IMR-90 (cell line): ENCODE data around the gene TRIP4. TPM values are rescaled to one million over a fixed set of nuclear protein-coding genes. Genes with fewer than 3 reads are reported as not detected.

Source experiments
- ATAC-seq: fragments of 200-7000 bp; cut with Tn5 transposase; 2 replicates; pipeline ENCODE4 v1.9.1; 2020; ENCODE audit warnings: low read depth, mild to moderate bottlenecking, moderate library complexity
- BruUV-seq: library from RNA; stranded (reverse); fragments of 400-500 nt; replicated peaks from 2 replicates; lab custom pipeline; 2021; lab: Mats Ljungman, UMichigan
- CTCF ChIA-PET: fragments of 300-600 bp; formaldehyde crosslinking; extraction: SDS; loops from one replicate; lab custom pipeline; 2021; ENCODE audit warnings: antibody characterized with exemption; lab: Yijun Ruan, JAX
- POLR2A ChIA-PET: fragments of 300-600 bp; sonication (Branson Sonifier 250); formaldehyde crosslinking; loops from one replicate; lab custom pipeline; 2022; ENCODE audit warnings: antibody characterized with exemption; ENCODE audit not compliant: unreplicated experiment; lab: Charles Lee
- DNase-seq: peaks from one replicate; pipeline ENCODE4 v3.0.0; 2013
- H2AFZ ChIP-seq: replicated peaks from 2 replicates; pipeline ENCODE3; 2013; ENCODE audit warnings: low read length, mild to moderate bottlenecking; ENCODE audit not compliant: poor library complexity
- H2AK5ac ChIP-seq: 2 replicates; pipeline ENCODE4 v1.6.1; 2013; ENCODE audit warnings: low read depth, low read length, inconsistent platforms
- H2AK9ac ChIP-seq: replicated peaks from 2 replicates; pipeline ENCODE3; 2013; ENCODE audit warnings: mild to moderate bottlenecking, low read depth, low read length, moderate library complexity; ENCODE audit not compliant: poor library complexity
- H2BK120ac ChIP-seq: 2 replicates; pipeline ENCODE4 v1.6.1; 2013; ENCODE audit warnings: low read depth, low read length, inconsistent platforms
- H2BK15ac ChIP-seq: 3 replicates; pipeline ENCODE4 v1.6.1; 2013; ENCODE audit warnings: low read depth, low read length, inconsistent platforms
- H2BK20ac ChIP-seq: 2 replicates; pipeline ENCODE4 v1.6.1; 2013; ENCODE audit warnings: low read depth, mild to moderate bottlenecking, inconsistent platforms, low read length, moderate library complexity
- H2BK5ac ChIP-seq: 2 replicates; pipeline ENCODE4 v1.6.1; 2013; ENCODE audit warnings: mild to moderate bottlenecking, low read depth, low read length, inconsistent platforms; ENCODE audit not compliant: poor library complexity, severe bottlenecking
- H3K14ac ChIP-seq: replicated peaks from 2 replicates; pipeline ENCODE4 v1.6.1; 2013; ENCODE audit warnings: low read depth, low read length, inconsistent platforms
- H3K18ac ChIP-seq: 2 replicates; pipeline ENCODE4 v1.6.1; 2013; ENCODE audit warnings: low read depth, low read length, control low read depth
- H3K23ac ChIP-seq: 2 replicates; pipeline ENCODE4 v1.6.1; 2013; ENCODE audit warnings: low read depth, low read length, inconsistent platforms
- H3K27ac ChIP-seq: 2 replicates; pipeline ENCODE4 v1.5.1; 2013; ENCODE audit warnings: mild to moderate bottlenecking, control low read depth, low read length; ENCODE audit not compliant: insufficient read depth
- H3K27me3 ChIP-seq: 2 replicates; pipeline ENCODE4 v1.6.1; 2013; ENCODE audit warnings: low read length; ENCODE audit not compliant: control insufficient read depth, insufficient read depth
- H3K36me3 ChIP-seq: 2 replicates; pipeline ENCODE4 v1.6.1; 2013; ENCODE audit warnings: low read length, mixed read lengths; ENCODE audit not compliant: control insufficient read depth, insufficient read depth
- H3K4ac ChIP-seq: 2 replicates; pipeline ENCODE4 v1.6.1; 2013; ENCODE audit warnings: low read depth, low read length, inconsistent platforms
- H3K4me1 ChIP-seq: 2 replicates; pipeline ENCODE4 v1.6.1; 2013; ENCODE audit warnings: low read length, mixed read lengths; ENCODE audit not compliant: control insufficient read depth, insufficient read depth
- H3K4me2 ChIP-seq: 2 replicates; pipeline ENCODE4 v1.6.1; 2013; ENCODE audit warnings: low read depth, mild to moderate bottlenecking, control low read depth, low read length, moderate library complexity
- H3K4me3 ChIP-seq: 2 replicates; pipeline ENCODE4 v1.5.1; 2013; ENCODE audit warnings: low read depth, mild to moderate bottlenecking, control low read depth, low read length, moderate library complexity; ENCODE audit not compliant: insufficient read depth
- H3K56ac ChIP-seq: 2 replicates; pipeline ENCODE4 v1.6.1; 2013; ENCODE audit warnings: low read length, inconsistent platforms; ENCODE audit not compliant: insufficient read depth; ENCODE audit errors: extremely low read depth
- H3K79me1 ChIP-seq, 2 experiments: 2 replicates each; pipeline ENCODE4 v1.6.1; 2013; ENCODE audit warnings: low read length in 2 of 2, inconsistent platforms in 1 of 2, low read depth in 1 of 2
- H3K9ac ChIP-seq: 2 replicates; pipeline ENCODE4 v1.6.1; 2013; ENCODE audit warnings: low read depth, low read length, control low read depth
- H3K9me1 ChIP-seq: 2 replicates; pipeline ENCODE4 v1.6.1; 2013; ENCODE audit warnings: low read length, inconsistent platforms; ENCODE audit not compliant: insufficient read depth
- H3K9me3 ChIP-seq: 2 replicates; pipeline ENCODE4 v1.6.1; 2013; ENCODE audit warnings: low read length; ENCODE audit not compliant: control insufficient read depth, insufficient read depth
- H4K20me1 ChIP-seq: 2 replicates; pipeline ENCODE4 v1.6.1; 2013; ENCODE audit warnings: low read length, inconsistent platforms; ENCODE audit not compliant: insufficient read depth
- H4K5ac ChIP-seq: 2 replicates; pipeline ENCODE4 v1.6.1; 2013; ENCODE audit warnings: mild to moderate bottlenecking, low read depth, low read length, control low read depth
- H4K8ac ChIP-seq, 2 experiments: 2 replicates each; pipeline ENCODE4 v1.6.1; 2013; ENCODE audit warnings: low read depth in 2 of 2, low read length in 2 of 2, control low read depth in 1 of 2, inconsistent platforms in 1 of 2
- H4K91ac ChIP-seq: 2 replicates; pipeline ENCODE4 v1.6.1; 2013; ENCODE audit warnings: low read depth, low read length, inconsistent platforms; ENCODE audit not compliant: insufficient read depth
- CHD1 ChIP-seq: IDR thresholded peaks from 2 replicates; pipeline ENCODE4 v1.6.1; 2012; ENCODE audit warnings: low read depth, low read length, improper control_type of control experiment
- MXI1 ChIP-seq: IDR thresholded peaks from 2 replicates; pipeline ENCODE4 v1.6.1; 2012; ENCODE audit warnings: low read depth, mild to moderate bottlenecking, low read length, moderate library complexity, borderline replicate concordance
- RFX5 ChIP-seq: IDR thresholded peaks from 2 replicates; pipeline ENCODE4 v1.8.0; 2012; ENCODE audit warnings: low read depth, mild to moderate bottlenecking, low read length, moderate library complexity
- SMC3 ChIP-seq: fragments of 150-350 bp; IDR thresholded peaks from 2 replicates; pipeline ENCODE4 v1.6.1; 2016; ENCODE audit warnings: low read depth, mild to moderate bottlenecking, antibody characterized with exemption, low read length, moderate library complexity
- WGBS, 2 experiments: methylation state at CpG; one replicate each; pipeline versions ENCODE4 v1.1.5 to v1.1.7; 2013; ENCODE audit warnings: missing lambda C conversion rate in 2 of 2; ENCODE audit not compliant: insufficient read length in 1 of 2; ENCODE audit errors: extremely low coverage in 2 of 2; 5-methylcytosine and 5-hydroxymethylcytosine counted together
- dilution Hi-C: fragments of 300-500 bp; cut with HindIII; formaldehyde crosslinking; loops from one replicate; pipeline ENCODE4 v1.14.3; 2018; ENCODE audit warnings: low sequenced_read_pairs; ENCODE audit not compliant: unreplicated experiment
- in situ Hi-C: fragments of 300-500 bp; cut with MboI; formaldehyde crosslinking; loops from 3 replicates; pipeline ENCODE4 v1.14.3; 2019; ENCODE audit warnings: low sequenced_read_pairs, inconsistent platforms, mixed read lengths
- intact Hi-C: fragments of 100-400 bp; cut with micrococcal nuclease; formaldehyde crosslinking; loops from 2 replicates; pipeline ENCODE4 v1.10.0; 2022
- polyA plus RNA-seq, 3 experiments: library from polyadenylated mRNA; depleted of rRNA; stranded (reverse); fragments of >200 nt; gene quantifications; 2 replicates each; pipeline ENCODE4 v1.2.3, GENCODE V29; 2012; ENCODE audit warnings: low replicate concordance in 1 of 3
- total RNA-seq: library from RNA; depleted of rRNA; stranded (reverse); fragments of >200 nt; gene quantifications from 2 replicates; pipeline ENCODE4 v1.2.3, GENCODE V29; 2012
- TF ChIP-seq, protein P1 (sequence below): fragments of 150-350 bp; IDR thresholded peaks from 2 replicates; pipeline ENCODE4 v1.6.1; 2016; ENCODE audit warnings: low read depth, mild to moderate bottlenecking, low read length, moderate library complexity, borderline replicate concordance
- TF ChIP-seq, protein P2 (sequence below): fragments of 150-350 bp; IDR thresholded peaks from 2 replicates; pipeline ENCODE4 v1.6.1; 2017; ENCODE audit warnings: mild to moderate bottlenecking, antibody characterized with exemption, low read length, low read depth

TRIP4 gene
- total and polyA plus RNA-seq, 2 of the 4 experiments (the other 2 are of a cell fraction): 13.1 to 19.4 TPM

DNA sequence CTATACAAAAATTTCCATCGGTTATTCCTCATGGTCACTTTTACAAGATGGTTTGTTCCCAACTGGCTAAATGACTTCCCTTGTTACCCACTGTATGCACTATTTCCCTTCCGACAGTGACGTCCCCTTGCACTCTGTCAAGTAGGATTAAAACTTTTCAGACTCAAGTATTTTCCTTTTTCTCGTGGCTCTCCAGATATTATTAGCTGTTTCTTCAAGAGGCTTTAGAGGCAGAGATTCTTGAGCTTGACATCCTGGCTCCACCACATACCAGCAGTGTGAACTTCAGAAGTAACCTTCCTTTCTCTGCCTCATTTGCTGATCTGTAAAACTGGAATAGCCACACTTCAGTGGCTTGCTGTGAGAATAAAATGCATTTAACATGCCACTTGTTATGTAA is 45.7 kb upstream of the TRIP4 start:
- CTCF ChIA-PET: no interaction called here
- Histone ChIP-seq H4K91ac (no peak overlapping the region), H3K27me3 (no peaks in the 10 kb centered on the region), H3K9me3 (no peaks in the 10 kb centered on the region), H3K4me1 (peaks cover 10% of the 10 kb centered on the region), H3K9me1 (0 out of 2 replicates have a peak, but pooled peaks cover 2% of the 10 kb centered on the region), H2AFZ (no peak overlapping the region), H3K18ac (no peak overlapping the region), H4K8ac (no peak overlapping the region), H3K4me2 (no peak overlapping the region), H3K27ac (no peak overlapping the region), H3K14ac (no peak overlapping the region), H2BK20ac (no peak overlapping the region), H3K4ac (no peak overlapping the region), H3K36me3 (no peaks in the 10 kb centered on the region; the same call in 1 of the 2 replicates), H2AK9ac (no peak overlapping the region), H4K5ac (no peak overlapping the region), H3K23ac (no peak overlapping the region), H3K79me1 (peaks cover 34 to 63% of the 10 kb centered on the region in 2 experiments), H2BK120ac (no peak overlapping the region), H2BK5ac (no peak overlapping the region), H3K56ac (no peak overlapping the region), H2AK5ac (no peak overlapping the region), H3K9ac (no peak overlapping the region), H4K20me1 (peaks cover 14% of the 10 kb centered on the region; the same call in 1 of the 2 replicates), H2BK15ac (no peak overlapping the region), H3K4me3 (no peak overlapping the region)
- ATAC-seq (no peak), DNase-seq (no peak)
- POLR2A ChIA-PET: no interaction called here
- dilution Hi-C loops (no loop called here), in situ Hi-C loops (no loop called here), intact Hi-C loops (loop anchor here (10.0 kb wide), 1 partner anchor 57 kb away; no protein-coding TSS in a partner anchor)
- 100% methylated on average over 1 of the region's 4 CpGs; no CpG with 5 or more reads in 1 of the 2 experiments for WGBS, 2 experiments
- TF ChIP-seq, protein P1, sequence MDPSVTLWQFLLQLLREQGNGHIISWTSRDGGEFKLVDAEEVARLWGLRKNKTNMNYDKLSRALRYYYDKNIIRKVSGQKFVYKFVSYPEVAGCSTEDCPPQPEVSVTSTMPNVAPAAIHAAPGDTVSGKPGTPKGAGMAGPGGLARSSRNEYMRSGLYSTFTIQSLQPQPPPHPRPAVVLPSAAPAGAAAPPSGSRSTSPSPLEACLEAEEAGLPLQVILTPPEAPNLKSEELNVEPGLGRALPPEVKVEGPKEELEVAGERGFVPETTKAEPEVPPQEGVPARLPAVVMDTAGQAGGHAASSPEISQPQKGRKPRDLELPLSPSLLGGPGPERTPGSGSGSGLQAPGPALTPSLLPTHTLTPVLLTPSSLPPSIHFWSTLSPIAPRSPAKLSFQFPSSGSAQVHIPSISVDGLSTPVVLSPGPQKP: no peak
- no peak for TF ChIP-seq MXI1
- TF ChIP-seq RFX5: no peak
- no peak for TF ChIP-seq SMC3
- no peak for TF ChIP-seq CHD1
- TF ChIP-seq, protein P2, sequence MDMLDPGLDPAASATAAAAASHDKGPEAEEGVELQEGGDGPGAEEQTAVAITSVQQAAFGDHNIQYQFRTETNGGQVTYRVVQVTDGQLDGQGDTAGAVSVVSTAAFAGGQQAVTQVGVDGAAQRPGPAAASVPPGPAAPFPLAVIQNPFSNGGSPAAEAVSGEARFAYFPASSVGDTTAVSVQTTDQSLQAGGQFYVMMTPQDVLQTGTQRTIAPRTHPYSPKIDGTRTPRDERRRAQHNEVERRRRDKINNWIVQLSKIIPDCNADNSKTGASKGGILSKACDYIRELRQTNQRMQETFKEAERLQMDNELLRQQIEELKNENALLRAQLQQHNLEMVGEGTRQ: no peak
- BruUV-seq: no TSS peak
